PFSK-1 (cell line): ENCODE data around the gene TPP2. TPM values are rescaled to one million over a fixed set of nuclear protein-coding genes. Genes with fewer than 3 reads are reported as not detected.

ENCODE experiments used
- FOXP2 ChIP-seq: optimal IDR thresholded peaks from 2 replicates; pipeline ENCODE3; 2011; ENCODE audit warnings: borderline replicate concordance, control low read depth, inconsistent platforms; ENCODE audit not compliant: insufficient read depth; ENCODE audit errors: extremely low read length, extremely low read depth
- POLR2AphosphoS5 ChIP-seq: IDR thresholded peaks from 2 replicates; pipeline ENCODE4 v1.6.1; 2012; ENCODE audit warnings: low read depth, mild to moderate bottlenecking, control low read depth, low read length, moderate library complexity
- REST ChIP-seq, 2 experiments: IDR thresholded peaks; 2 replicates each; pipeline versions ENCODE4 v1.6.1 to v1.8.0; 2011 to 2012; ENCODE audit warnings: low read depth in 2 of 2, low read length in 2 of 2, control low read depth in 1 of 2, inconsistent platforms in 1 of 2, mild to moderate bottlenecking in 1 of 2, moderate library complexity in 1 of 2; ENCODE audit not compliant: insufficient read depth in 1 of 2
- SIN3A ChIP-seq: IDR thresholded peaks from 2 replicates; pipeline ENCODE4 v1.6.1; 2012; ENCODE audit warnings: mild to moderate bottlenecking, low read length, moderate library complexity, borderline replicate concordance; ENCODE audit not compliant: insufficient read depth
- TAF1 ChIP-seq: IDR thresholded peaks from 2 replicates; pipeline ENCODE4 v1.6.1; 2012; ENCODE audit warnings: low read length, control low read depth, borderline replicate concordance; ENCODE audit not compliant: insufficient read depth
- polyA plus RNA-seq: library from polyadenylated mRNA; unstranded; fragments of >200 nt; gene quantifications from one replicate; pipeline ENCODE4 v1.2.1, GENCODE V29; 2012; ENCODE audit warnings: low read depth, missing spikeins; ENCODE audit not compliant: insufficient read length

TPP2 gene
- 7.5 TPM for polyA plus RNA-seq

GRCh38 chr13:102596147-102597028, at the start of gene TPP2:
TSS of gene TPP2 (plus strand) at chr13:102596986. CDS start at chr13:102597039, 53 bp downstream.
- TF ChIP-seq POLR2AphosphoS5, result peak; percentile 79; the same call in 1 of the 2 replicates
- TF ChIP-seq SIN3A, result 0 out of 2 replicates have a peak, but pooled peaks have one; percentile 26
- TF ChIP-seq REST (IDR thresholded peaks at IDR 0.05; ENCODE audit: insufficient read depth in 1 of 2, low read depth in 2 of 2, low read length in 2 of 2), result no peak
- peak; percentile 89 for TF ChIP-seq FOXP2
- peak; percentile 79; the same call in 1 of the 2 replicates for TF ChIP-seq TAF1

GRCh38 chr13:102548811-102549210, 48.0 kb upstream of the TPP2 start:
- no peak for TF ChIP-seq POLR2AphosphoS5
- no peak for TF ChIP-seq FOXP2
- no peak for TF ChIP-seq SIN3A
- TF ChIP-seq REST (IDR thresholded peaks at IDR 0.05; ENCODE audit: insufficient read depth in 1 of 2, low read depth in 2 of 2, low read length in 2 of 2), result no peak
- no peak for TF ChIP-seq TAF1

- no peak for TF ChIP-seq FOXP2
- TF ChIP-seq REST (IDR thresholded peaks at IDR 0.05; ENCODE audit: insufficient read depth in 1 of 2, low read depth in 2 of 2, low read length in 2 of 2), result no peak
Observed at GRCh38 chr13:102550507-102550906, 46.3 kb upstream of the TPP2 start.

- TF ChIP-seq SIN3A (no peak), TAF1 (no peak), REST (IDR thresholded peaks at IDR 0.05; ENCODE audit: insufficient read depth in 1 of 2, low read depth in 2 of 2, low read length in 2 of 2) (no peak), FOXP2 (no peak), POLR2AphosphoS5 (no peak)
Observed at GRCh38 chr13:102555914-102556553, 40.8 kb upstream of the TPP2 start.
